Caco-2 (cell line): Measurements from ENCODE around the gene SRPK2. TPM values are rescaled to one million over a fixed set of nuclear protein-coding genes. Genes with fewer than 3 reads are reported as not detected.
"Not testable (repeated sequence)": the region's sequence is repeated elsewhere in the genome, so short reads cannot be mapped to it uniquely, and the experiment has no call there.

ENCODE experiments used
- BruUV-seq: library from RNA; stranded (reverse); fragments of 400-500 nt; replicated peaks from 2 replicates; lab custom pipeline; 2021; lab: Mats Ljungman, UMichigan
- CTCF ChIA-PET: fragments of 300-600 bp; sonication (Branson Sonifier 250); formaldehyde crosslinking; loops from one replicate; lab custom pipeline; 2022; ENCODE audit warnings: antibody characterized with exemption; lab: Charles Lee
- POLR2A ChIA-PET: fragments of 300-600 bp; sonication (Branson Sonifier 250); formaldehyde crosslinking; loops from one replicate; lab custom pipeline; 2022; ENCODE audit warnings: antibody characterized with exemption; lab: Charles Lee
- DNase-seq, 2 experiments: peaks; one replicate each; pipeline versions ENCODE4 v3.0.0 to v3.0.0-alpha.2; 2020 to 2022
- H3K27me3 ChIP-seq: replicated peaks from 2 replicates; pipeline ENCODE4 v1.6.0; 2011; ENCODE audit warnings: low read length; ENCODE audit not compliant: control insufficient read depth, insufficient read depth
- H3K36me3 ChIP-seq: 2 replicates; pipeline ENCODE4 v1.5.1; 2011; ENCODE audit warnings: low read length; ENCODE audit not compliant: control insufficient read depth, insufficient read depth
- H3K4me1 ChIP-seq: fragments of 250-450 bp; sonication (Bioruptor Pico); 2 replicates; pipeline ENCODE4 v1.5.1; 2020; ENCODE audit warnings: mild to moderate bottlenecking
- H3K4me3 ChIP-seq: 2 replicates; pipeline ENCODE4 v1.5.1; 2011; ENCODE audit warnings: low read depth, mild to moderate bottlenecking, control low read depth, low read length
- H3K9me3 ChIP-seq: fragments of 250-450 bp; sonication (Bioruptor Pico); 2 replicates; pipeline ENCODE4 v1.5.1; 2020; ENCODE audit warnings: mild to moderate bottlenecking, moderate library complexity
- H3K27ac Mint-ChIP-seq: one replicate; pipeline ENCODE4 v1.8.0; 2022; ENCODE audit warnings: mixed read lengths; ENCODE audit not compliant: unreplicated experiment
- H3K27me3 Mint-ChIP-seq: one replicate; pipeline ENCODE4 v1.8.0; 2022; ENCODE audit warnings: mixed read lengths; ENCODE audit not compliant: insufficient read depth, unreplicated experiment
- H3K36me3 Mint-ChIP-seq: one replicate; pipeline ENCODE4 v1.8.0; 2022; ENCODE audit warnings: mild to moderate bottlenecking, mixed read lengths; ENCODE audit not compliant: insufficient read depth, unreplicated experiment
- H3K4me1 Mint-ChIP-seq: one replicate; pipeline ENCODE4 v1.8.0; 2022; ENCODE audit warnings: low read depth, mixed read lengths; ENCODE audit not compliant: unreplicated experiment
- H3K4me3 Mint-ChIP-seq: one replicate; pipeline ENCODE4 v1.8.0; 2022; ENCODE audit warnings: mild to moderate bottlenecking, moderate library complexity, mixed read lengths; ENCODE audit not compliant: unreplicated experiment
- H3K9me3 Mint-ChIP-seq: one replicate; pipeline ENCODE4 v1.8.0; 2022; ENCODE audit warnings: mixed read lengths; ENCODE audit not compliant: unreplicated experiment
- intact Hi-C: fragments of 100-400 bp; cut with micrococcal nuclease; formaldehyde crosslinking; loops from one replicate; pipeline ENCODE4 v1.10.0; 2022; ENCODE audit not compliant: unreplicated experiment
- total RNA-seq: library from RNA; stranded (reverse); gene quantifications from 2 replicates; pipeline ENCODE4 v1.2.3, GENCODE V29; 2022
- TF ChIP-seq, protein P1 (sequence below), 2 experiments: fragments of 200-600 bp in 1 of 2; IDR thresholded peaks; 1 replicate in 1 of 2; 2 replicates in 1 of 2; pipeline versions ENCODE4 v1.5.1 to v1.8.0; 2011 to 2022; ENCODE audit warnings: antibody characterized with exemption in 1 of 2, control low read depth in 1 of 2, inconsistent platforms in 1 of 2, low read depth in 1 of 2, low read length in 1 of 2, mild to moderate bottlenecking in 1 of 2, moderate library complexity in 1 of 2; ENCODE audit not compliant: insufficient read depth in 1 of 2, severe bottlenecking in 1 of 2, unreplicated experiment in 1 of 2

Gene SRPK2
- total RNA-seq, 1 experiment from 2014 or later = 39.9 TPM

DNA sequence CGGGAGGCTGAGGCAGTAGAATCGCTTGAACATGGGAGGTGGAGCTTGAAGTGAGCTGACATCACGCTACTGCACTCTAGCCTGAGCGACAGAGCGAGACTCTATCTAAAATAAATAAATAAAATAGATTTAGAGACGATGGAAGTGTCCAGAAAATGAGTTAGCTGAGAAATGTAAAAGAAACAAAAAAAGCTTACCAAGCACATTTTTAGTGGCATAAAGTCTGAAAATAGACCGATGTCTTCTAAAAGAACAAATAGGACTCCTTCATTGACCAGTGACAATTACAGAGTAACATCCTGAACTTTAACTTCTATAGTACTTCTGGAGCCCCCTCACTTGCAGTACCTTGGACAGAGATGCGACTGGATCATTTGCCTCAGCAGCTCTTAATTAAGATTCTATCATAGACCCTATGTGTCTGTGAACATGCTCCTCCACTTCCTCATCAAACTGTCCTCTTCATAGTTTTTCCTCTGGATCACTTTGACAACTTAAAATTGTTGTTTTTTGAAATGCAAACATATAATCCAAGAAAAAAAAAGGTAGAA is 25.2 kb upstream of the SRPK2 start:
- no peaks in the 10 kb centered on the region for H3K4me1 ChIP-seq
- TF ChIP-seq, protein P1, sequence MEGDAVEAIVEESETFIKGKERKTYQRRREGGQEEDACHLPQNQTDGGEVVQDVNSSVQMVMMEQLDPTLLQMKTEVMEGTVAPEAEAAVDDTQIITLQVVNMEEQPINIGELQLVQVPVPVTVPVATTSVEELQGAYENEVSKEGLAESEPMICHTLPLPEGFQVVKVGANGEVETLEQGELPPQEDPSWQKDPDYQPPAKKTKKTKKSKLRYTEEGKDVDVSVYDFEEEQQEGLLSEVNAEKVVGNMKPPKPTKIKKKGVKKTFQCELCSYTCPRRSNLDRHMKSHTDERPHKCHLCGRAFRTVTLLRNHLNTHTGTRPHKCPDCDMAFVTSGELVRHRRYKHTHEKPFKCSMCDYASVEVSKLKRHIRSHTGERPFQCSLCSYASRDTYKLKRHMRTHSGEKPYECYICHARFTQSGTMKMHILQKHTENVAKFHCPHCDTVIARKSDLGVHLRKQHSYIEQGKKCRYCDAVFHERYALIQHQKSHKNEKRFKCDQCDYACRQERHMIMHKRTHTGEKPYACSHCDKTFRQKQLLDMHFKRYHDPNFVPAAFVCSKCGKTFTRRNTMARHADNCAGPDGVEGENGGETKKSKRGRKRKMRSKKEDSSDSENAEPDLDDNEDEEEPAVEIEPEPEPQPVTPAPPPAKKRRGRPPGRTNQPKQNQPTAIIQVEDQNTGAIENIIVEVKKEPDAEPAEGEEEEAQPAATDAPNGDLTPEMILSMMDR (IDR thresholded peaks at IDR 0.05; ENCODE audit: insufficient read depth in 1 of 2, low read depth in 1 of 2, low read length in 1 of 2, severe bottlenecking in 1 of 2, unreplicated experiment in 1 of 2) = no peak
- no TSS peak for BruUV-seq
- Mint-ChIP-seq H3K36me3 (no peaks in the 10 kb centered on the region), H3K27ac (no peak overlapping the region), H3K27me3 (no peaks in the 10 kb centered on the region), H3K9me3 (no peaks in the 10 kb centered on the region), H3K4me1 (no peaks in the 10 kb centered on the region), H3K4me3 (no peak overlapping the region)
- ChIA-PET POLR2A (no interaction called here), CTCF (interaction anchor here (1.0 kb wide), 1 partner anchor 12 kb away, joined by 3 read pairs; no protein-coding TSS in a partner anchor)
- H3K4me3 ChIP-seq = no peak overlapping the region
- no peak for DNase-seq
- H3K9me3 ChIP-seq = no peaks in the 10 kb centered on the region
- H3K27me3 ChIP-seq = no peaks in the 10 kb centered on the region
- no peaks in the 10 kb centered on the region for H3K36me3 ChIP-seq
- intact Hi-C loops = no loop called here

DNA sequence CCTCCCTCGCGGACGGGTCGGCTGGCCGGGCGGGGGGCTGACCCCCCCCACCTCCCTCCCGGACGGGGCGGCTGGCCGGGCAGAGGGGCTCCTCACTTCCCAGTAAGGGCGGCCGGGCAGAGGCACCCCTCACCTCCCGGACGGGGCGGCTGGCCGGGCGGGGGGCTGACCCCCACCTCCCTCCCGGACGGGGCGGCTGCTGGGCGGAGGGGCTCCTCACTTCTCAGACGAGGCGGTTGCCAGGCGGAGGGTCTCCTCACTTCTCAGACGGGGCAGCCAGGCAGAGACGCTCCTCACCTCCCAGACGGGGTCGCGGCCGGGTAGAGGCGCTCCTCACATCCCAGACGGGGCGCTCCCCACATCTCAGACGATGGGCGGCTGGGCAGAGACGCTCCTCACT is 22.1 kb upstream of the SRPK2 start:
- intact Hi-C loops, DNase-seq, H3K27ac Mint-ChIP-seq, H3K4me1 ChIP-seq, H3K27me3 Mint-ChIP-seq, CTCF ChIA-PET, H3K9me3 Mint-ChIP-seq, BruUV-seq, H3K4me3 Mint-ChIP-seq, H3K36me3 ChIP-seq, H3K36me3 Mint-ChIP-seq, POLR2A ChIA-PET, H3K27me3 ChIP-seq, H3K9me3 ChIP-seq, H3K4me1 Mint-ChIP-seq, H3K4me3 ChIP-seq: not testable (repeated sequence)

DNA sequence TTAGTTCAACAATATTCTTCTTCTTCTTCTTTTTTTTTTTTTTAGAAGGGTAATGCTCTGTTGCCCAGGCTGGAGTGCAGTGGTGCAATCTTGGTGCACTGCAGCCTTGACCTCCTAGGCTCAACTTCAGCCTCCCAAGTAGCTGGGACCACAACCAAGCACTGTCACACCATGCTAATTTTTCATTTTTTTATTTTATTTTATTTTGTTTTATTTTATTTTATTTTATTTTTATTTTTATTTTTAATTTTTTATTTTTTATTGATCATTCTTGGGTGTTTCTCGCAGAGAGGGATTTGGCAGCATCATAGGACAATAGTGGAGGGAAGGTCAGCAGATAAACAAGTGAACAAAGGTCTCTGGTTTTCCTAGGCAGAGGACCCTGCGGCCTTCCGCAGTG is 21.1 kb upstream of the SRPK2 start:
- intact Hi-C loops, H3K27me3 Mint-ChIP-seq, H3K4me1 ChIP-seq, H3K4me3 ChIP-seq, POLR2A ChIA-PET, H3K36me3 Mint-ChIP-seq, H3K4me1 Mint-ChIP-seq, H3K27me3 ChIP-seq, BruUV-seq, H3K27ac Mint-ChIP-seq, H3K9me3 Mint-ChIP-seq, H3K4me3 Mint-ChIP-seq, CTCF ChIA-PET, DNase-seq, H3K36me3 ChIP-seq, H3K9me3 ChIP-seq: not testable (repeated sequence)

DNA sequence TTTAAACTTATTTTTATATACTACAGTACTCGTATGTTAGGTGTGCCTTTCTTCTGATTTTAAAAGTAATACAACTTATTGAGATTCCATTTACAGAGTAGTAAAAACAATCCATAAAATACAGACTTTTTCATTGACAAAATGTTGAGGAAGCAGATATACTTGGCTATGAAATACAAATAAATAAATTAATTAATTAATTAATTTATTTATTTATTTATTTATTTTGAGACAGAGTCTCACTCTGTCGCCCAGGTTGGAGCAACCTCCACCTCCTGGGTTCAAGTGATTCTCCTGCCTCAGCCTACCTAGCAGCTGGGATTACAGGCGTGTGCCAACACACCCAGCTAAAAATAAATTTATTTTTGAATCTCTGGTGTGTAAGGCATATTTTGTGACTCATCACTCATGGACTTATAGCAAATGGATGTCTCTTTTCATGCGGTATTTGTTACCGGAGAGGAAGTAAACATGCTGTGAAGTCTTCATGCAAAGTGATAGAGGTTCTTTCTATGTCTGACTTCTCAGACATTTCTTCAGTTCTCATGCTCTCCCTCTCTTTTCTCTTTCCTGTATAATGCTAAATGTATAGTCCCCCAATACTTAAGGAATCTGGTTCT is 20.2 kb upstream of the SRPK2 start:
- no peaks in the 10 kb centered on the region for H3K9me3 Mint-ChIP-seq
- CTCF ChIA-PET = no interaction called here
- no TSS peak for BruUV-seq
- no peak for DNase-seq
- H3K36me3 Mint-ChIP-seq = no peaks in the 10 kb centered on the region
- H3K4me3 Mint-ChIP-seq = no peak overlapping the region
- no peak overlapping the region for H3K27ac Mint-ChIP-seq
- intact Hi-C loops = no loop called here
- no peaks in the 10 kb centered on the region for H3K27me3 Mint-ChIP-seq
- H3K4me3 ChIP-seq = no peak overlapping the region
- H3K4me1 Mint-ChIP-seq = no peaks in the 10 kb centered on the region
- TF ChIP-seq, protein P1 (IDR thresholded peaks at IDR 0.05; ENCODE audit: insufficient read depth in 1 of 2, low read depth in 1 of 2, low read length in 1 of 2, severe bottlenecking in 1 of 2, unreplicated experiment in 1 of 2) = no peak
- H3K4me1 ChIP-seq = no peaks in the 10 kb centered on the region
- H3K27me3 ChIP-seq = no peaks in the 10 kb centered on the region
- no peaks in the 10 kb centered on the region for H3K36me3 ChIP-seq
- POLR2A ChIA-PET = no interaction called here
- H3K9me3 ChIP-seq = 0 out of 2 replicates have a peak, but pooled peaks cover 3% of the 10 kb centered on the region
